ENCODE results near the gene RBPMS2.
A peak's percentile ranks its signal among the peaks of the same experiment; 100 is the strongest.

RBPMS2 gene

DNA sequence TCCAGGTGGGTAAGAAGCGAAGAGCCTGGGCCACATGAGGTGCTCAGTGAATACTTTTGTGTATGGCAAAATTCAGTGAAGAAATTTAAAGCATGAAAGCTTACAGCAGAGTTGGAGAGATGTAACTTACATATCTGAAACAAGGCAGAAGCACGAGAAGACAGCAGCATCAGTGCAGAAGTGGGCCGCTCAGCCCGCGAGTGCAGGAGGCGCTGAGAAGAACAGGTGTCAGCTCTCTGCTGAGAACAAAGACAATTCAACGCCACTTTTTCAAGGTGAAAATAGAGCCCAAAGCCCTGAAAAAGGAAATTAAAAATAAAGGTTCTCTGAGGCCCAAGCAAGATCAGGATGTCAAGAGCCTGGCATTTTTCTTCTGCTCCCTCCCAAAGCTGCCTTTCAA is 58.3 kb downstream of the RBPMS2 start:
- DNase-seq, result no peak

DNA sequence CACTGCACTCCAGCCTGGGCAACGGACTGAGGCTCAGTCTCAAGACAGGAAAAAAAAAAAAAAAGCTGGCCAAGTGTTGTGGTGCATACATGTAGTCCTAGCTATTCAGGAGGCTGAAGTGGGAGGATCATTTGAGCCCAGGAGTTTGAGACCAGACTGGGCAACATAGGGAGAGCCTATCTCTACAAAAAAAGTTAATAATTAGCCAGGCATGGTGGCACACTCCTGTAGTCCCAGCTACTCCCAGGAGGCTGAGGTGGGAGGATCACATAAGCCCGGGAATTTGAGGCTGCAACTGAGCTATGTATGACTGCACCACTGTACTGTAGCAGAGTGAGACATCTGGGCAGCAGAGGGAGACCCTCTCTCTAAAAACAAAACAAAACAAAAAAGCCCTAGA is 58.9 kb downstream of the RBPMS2 start:
- DNase-seq, result no peak

DNA sequence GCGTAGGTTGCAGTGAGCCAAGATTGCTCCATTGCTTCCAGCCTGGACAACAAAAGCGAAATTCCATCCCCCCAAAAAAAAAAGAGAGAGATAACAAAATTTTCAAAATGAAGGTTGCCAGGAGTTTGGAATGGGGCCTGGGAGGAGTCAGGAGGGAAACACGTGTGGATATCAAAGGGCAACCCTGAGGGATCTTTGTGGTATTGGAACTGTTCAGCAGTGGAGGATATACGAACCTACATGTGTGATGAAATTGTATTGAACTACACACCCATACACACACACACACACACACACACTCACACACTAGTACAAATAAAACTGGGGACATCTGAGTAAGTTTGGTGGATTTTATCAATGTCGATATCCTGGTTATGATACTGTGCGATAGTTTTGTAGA is 61.8 kb downstream of the RBPMS2 start:
- no peak for DNase-seq

DNA sequence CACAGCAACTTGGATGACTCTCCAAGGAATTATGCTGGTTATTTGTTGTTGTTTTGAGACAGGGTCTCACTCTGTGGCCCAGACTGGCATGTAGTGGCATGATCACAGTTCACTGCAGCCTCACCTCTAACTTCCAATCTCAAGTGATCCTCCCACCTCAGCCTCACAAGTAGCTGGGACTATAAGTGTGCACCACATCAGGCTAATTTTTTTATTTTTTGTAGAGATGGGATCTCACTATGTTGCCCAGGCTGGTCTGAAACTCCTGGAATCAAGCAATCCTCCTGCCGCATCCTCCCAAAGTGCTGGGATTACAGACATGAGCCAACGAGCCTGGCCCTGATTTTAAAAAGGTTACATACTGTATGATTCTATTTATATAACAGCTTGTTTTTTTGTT is 63.0 kb downstream of the RBPMS2 start:
- DNase-seq, result no peak

DNA sequence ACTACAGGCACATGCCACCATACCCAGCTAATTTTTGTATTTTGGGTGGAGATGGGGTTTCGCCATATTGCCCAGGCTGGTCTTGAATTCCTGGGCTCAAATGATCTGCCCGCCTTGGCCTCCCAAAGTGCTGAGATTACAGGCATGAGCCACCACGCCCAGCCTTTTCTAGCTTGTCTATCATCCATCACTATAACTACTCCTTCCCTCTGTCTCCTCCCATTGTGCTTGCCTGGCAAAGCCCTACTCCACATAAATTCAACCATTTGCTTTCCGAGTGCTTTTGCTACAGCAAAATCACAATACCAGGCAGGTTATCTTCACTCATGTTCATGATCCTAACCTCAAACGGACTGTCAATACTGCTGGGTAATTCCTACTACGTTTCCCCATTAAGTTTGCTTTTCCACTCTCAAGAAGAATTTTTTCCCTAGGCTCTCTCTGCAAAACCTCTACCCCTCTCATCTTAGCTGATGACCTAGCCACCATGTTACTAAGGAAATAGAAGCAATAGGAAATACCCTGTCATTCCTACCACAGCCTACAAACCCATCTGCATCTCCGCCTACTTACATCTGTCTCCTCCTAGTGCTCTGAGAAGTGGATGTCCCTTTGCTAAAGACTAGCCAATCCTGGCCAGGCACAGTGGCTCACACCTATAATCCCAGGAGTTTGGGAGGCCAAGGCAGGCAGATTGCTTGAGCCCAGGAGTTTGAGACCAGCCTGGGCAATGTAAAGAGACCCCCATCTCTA is 64.5 kb downstream of the RBPMS2 start:
- DNase-seq, result no peak

DNA sequence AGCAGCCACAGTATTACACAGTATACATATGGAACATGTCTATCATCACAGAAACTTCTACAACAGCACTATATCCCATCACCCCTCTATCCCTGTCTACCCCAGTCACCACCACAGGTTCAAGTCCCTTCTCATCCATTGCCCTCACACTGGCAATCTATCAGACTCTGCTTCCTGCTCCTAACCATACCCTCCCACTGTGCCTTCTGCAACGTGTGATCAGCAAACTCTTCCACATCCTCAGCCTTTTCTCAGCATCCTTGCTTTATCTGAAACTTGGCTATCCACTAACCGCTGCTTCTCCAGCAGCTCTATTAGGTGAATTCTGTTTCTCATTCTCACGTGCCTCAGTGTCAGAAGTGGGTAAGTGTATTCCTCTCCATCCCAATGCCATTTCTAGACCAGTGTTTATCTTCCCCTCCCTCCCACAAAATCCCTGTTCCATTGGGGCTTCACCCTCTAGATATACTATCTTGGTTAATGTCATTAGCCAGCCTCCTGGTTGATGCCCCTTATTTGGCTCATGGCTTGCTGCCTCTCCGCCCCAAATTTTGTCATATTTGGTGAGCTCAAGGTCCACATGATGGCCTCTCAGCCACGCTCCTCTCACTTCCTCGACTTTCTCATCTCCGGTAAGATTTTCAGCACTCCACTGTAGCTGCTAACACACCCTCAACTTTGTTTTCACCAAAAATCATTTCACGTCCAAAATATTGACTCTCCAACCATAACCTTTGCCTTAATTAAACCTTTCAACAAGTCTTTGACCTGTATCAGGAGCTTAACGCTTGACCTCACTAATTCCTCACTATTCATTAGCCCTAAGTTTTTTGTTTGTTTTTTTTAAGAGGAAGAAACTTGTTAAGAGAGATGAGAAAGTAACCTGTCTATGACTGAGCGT is 69.1 kb downstream of the RBPMS2 start:
- no peak for DNase-seq

DNA sequence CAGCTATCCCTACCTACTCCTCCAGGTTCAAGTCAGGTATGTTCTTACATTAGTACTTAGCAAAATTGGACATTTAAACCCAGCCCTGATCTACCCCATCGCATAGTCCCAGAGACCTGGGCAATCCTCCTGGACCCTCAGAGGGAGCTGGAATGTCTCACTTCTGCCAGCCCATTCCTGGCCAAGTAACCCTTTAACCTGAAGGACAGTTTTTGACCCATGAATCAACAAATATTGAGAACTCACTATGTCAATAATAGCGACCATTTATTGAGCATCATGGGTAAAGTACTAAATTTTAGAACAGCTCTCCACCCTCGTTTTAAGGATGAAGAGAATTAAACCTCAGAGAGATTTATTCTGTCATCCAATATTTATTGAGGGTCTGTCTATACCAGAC is 70.4 kb downstream of the RBPMS2 start:
- no peak for DNase-seq

DNA sequence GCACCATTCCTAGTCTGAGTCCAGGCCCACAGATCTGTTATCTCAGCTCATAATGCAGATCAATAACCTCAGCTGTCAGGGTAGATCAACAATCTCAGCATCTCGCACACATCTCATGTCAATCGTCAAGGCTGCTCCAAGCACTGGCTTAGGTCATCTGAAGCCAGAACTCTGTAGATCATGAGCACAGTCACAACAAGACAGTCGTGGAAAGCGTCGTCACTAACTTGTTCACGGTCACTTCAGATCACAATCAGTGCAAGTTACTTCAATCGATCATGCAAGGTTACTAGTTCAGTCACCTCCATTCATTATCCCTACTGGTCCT is 71.8 kb downstream of the RBPMS2 start:
- DNase-seq, result no peak

DNA sequence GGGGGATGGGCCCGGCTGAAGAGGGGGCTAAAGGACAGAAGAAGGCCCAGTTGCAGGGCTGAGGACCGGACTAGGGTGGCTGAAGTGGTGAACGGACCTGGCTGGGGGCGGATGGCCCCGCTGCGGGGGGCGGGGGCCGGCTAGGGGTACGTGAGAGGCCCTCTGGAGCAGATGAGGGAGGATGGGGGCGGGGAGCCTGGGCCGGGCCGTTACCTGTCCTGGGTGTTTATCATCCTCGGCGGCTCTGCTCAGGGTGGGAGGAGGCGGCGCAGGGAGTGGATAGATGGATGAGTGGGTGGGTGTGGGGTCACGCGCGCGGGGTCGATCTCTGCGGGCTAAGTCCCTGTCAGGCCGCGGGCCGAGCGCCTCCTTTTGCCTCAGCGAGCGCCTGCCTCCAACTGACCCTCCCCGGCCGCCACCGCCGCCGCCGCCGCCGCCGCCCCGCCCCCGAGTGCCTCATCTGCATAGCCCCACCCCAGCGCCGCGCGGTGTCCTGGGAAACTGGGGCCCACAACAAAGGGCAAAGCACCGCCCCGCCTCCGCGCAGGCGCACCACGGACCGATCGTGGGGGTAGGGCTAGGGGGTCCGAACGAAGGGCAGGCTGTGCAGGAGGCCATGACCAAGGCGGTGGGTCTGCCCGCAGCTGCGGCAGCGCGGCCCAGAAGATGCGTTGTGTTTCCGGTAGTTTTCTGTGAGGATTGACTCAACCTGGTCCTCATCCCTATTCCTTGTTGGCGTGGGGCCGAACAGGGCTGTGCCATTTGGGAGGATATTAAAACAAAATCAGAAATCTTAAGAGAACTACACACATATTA is 72.4 kb downstream of the RBPMS2 start:
- DNase-seq, result peak; percentile 96

DNA sequence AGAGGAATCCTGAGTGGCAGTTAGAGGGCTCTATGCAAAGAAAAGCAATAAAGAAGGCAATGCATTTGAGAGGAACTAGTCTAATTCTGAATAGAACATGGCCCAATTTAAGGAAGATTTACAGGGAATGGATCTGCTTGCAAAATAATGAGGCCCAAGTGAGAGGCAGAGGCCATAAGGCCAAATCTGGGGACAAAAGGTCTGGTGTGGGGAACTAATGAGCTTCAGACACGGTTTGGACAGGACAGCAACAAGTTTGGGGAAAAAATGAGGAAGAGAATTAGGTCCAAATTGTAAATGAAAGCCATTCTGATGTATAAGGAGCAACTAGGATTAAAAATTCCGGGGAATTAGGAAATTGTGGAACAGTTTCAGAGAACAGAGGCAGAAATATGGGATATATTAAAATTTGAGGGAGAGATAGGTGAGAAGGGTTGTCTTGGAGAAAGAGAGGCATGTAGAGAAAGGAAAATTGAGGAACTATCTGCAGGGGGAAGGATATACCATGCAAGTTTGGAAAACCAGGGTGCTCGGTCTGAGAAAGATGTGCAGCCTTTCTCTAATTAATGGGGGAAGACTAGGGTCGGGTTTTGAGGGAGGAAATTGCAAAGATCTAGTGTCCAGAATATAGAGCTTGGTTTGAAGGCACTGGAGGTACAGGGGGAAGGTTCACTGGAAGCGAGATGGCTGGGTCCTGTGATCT is 73.8 kb downstream of the RBPMS2 start:
- no peak for DNase-seq

DNA sequence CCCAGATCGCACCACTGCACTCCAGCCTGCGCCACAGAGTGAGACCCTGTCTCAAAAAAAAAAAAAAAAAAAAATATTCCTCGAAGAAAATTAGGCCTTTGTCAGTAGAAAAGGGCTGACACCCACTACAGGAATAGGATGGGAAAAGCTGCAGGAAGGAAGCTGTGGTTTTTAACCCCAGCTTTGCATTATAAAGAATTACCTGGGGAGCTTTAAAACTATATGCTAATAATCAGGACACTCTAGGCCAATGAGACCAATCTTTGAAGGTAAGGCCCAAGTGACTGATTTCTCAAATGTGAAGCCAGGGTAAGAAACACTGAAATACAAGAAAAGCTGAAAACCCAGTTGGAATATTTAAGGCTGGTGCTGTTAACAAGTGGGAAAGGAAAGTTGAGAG is 74.3 kb downstream of the RBPMS2 start:
- no peak for DNase-seq

DNA sequence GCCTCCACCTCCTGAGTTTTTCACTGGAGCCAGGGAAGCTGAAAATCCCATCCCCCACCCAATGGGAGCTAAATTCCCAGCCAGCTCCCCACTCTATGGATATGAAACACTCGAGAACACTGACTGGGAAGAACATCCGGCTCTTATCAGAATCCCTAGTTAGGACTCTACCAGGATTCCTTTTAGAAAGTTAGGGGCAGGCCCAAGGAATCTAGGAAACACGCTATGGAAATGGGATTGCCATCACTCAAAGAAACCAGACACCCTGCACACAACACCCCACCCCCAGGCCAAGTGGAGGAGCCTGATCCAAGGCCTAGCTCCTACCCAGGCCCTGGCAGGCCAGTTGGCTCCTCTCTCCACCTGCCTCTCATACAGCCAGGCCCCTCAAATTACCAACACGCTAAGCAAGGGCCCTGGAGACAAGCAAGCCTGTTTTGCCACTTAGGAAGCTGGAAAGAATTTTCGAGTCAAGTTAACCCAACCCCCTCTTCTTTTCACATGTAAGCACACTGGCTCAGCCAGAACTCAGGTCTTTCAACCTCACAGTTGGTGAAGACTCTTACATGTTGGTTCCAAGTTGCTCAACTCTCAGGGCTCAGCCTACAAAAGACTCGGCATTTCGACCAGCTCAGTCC is 75.5 kb downstream of the RBPMS2 start:
- DNase-seq, result no peak

DNA sequence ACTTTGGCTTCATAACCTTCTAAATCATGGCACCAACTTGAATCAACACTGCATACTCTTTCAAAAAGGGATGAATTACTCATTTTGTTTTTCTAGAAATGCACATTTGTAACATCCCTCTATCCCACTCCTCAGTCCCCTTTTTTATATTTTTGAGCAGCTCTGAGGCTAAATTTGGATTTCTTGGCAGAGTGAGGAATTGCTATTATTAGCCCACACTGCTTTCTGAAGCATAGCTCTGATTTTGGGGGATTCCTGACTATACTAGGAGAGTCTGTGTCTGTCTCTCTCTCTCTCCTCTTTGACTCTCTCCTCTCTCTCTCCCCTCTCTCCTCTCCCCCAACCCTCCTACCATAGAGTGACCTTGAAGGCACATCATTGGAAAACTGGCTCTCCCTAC is 76.6 kb downstream of the RBPMS2 start:
- no peak for DNase-seq

DNA sequence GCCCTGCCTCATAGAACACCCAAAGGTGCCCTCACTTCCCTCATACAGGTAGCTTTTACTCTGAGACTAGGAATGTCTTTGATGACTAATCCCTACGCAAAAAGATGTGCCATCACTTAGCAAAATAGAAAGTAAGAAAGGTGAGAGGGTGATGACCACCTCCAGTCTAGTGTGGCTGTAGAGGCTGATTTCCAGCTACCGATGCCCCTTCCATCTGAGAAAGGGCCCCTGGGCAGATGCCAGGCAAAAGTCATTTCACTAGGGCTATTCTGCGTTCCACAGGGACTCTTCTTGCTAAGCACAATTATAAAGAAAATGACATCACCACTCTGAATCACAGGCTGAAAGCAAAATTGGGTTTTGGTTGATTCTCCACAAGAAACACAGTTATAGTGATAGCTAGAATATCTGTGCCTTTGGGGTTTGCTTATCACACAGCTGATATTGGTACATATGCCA is 77.4 kb downstream of the RBPMS2 start:
- DNase-seq, result peak; percentile 49

DNA sequence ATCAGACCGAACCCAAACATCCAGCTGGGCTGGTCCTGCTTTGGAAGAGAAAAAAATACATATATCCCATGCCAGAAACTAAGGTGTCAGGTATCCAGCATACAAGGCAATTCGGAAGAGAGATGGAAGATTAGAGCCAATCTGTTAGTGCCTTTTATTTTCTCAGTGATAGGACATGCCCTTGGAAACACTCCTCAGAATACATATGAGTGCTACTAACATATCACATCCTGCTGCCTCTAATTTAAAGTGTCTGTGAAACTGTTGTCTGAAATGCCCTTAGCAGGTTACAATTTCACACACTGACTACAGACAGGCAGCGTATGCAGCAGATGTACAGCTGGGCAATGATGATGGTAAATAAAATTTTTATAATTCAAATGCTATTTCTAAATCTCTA is 78.9 kb downstream of the RBPMS2 start:
- DNase-seq, result no peak

DNA sequence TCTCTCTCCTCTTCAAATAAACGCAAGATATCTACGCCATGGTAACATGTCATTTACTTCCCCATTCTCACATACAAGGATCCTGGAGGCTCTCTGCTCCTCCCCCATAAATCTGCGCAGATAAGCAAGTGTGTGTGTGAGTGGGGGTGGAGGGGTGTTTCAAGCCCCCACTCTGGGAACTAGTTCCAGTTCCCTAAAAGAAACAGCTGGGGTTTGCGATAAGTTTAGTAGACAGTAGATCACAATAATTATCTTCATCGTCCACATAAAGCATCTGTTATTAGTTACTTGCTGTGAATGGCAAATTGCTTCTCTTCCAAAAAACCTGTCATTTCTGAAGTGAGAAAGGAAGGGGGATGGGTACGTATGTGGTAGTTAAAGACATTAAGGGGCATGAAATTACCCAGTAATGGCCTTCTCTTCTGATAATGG is 79.8 kb downstream of the RBPMS2 start:
- no peak for DNase-seq

DNA sequence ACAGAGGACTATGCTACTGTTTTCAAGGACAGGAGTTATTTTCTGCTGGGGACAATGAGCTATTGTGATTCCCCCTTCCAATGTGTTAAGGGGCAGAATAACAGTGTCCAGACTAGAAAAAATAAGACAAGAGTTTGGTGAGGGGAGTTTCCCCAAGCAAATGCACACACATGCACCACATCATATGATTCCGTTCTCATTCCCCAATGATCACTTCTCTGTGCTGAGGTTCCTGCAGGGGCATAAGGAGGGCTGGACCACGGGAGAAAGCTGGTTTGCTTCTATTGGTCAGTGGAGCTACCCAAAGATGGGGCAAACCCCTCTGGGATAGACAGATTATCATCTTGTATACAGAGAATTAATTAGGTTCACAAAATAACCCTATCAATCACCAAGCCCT is 80.6 kb downstream of the RBPMS2 start:
- no peak for DNase-seq

DNA sequence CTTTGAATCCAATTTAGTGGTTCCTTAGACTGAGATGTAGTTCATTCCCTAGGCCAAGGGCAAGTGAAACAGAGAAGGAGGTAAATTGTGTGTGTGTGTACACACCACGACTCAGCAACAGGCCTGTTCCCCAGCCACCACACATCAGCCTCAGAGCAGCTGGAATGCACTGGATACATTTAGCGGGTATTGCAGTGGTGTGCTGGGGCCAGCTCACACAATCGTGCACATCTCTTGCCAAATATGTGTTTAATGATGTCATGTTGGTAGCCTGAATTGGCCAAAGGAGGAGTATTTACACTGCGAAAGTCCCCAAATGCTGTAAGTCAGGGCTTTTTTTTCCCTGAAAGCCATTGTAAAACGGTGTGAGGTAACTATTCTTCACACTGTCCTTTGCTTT is 82.3 kb downstream of the RBPMS2 start:
- DNase-seq, result no peak

DNA sequence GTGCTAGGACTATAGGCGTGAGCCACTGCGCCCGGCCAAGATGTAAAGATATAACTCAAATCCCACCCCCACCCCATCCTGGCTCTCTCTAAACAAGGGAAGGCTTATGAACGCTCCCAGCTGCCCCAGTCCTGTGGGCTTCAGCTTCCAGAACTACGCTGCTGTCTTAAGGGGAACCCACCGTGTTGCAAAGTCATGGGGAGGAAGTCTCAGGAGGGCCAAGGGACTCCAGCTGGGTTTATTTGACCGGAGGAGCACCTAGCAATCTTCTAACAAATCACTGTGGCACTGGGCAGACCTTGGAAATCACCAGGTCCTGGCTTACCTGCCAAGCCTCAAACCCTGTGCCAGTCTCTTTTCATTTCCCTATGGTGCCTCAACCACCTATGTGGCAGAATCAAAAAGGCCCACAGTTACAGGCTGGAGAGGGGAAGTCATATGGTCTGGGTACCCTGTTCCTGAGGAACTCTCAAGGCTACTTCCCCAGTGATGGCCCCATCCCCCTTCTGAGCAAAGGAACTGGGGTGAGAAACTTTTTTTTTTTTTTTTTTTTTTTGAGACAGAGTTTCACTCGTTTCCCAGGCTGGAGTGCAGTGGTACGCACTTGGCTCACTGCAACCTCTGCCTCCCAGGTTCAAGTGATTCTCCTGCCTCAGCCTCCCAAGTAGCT is 83.4 kb downstream of the RBPMS2 start:
- no peak for DNase-seq

DNA sequence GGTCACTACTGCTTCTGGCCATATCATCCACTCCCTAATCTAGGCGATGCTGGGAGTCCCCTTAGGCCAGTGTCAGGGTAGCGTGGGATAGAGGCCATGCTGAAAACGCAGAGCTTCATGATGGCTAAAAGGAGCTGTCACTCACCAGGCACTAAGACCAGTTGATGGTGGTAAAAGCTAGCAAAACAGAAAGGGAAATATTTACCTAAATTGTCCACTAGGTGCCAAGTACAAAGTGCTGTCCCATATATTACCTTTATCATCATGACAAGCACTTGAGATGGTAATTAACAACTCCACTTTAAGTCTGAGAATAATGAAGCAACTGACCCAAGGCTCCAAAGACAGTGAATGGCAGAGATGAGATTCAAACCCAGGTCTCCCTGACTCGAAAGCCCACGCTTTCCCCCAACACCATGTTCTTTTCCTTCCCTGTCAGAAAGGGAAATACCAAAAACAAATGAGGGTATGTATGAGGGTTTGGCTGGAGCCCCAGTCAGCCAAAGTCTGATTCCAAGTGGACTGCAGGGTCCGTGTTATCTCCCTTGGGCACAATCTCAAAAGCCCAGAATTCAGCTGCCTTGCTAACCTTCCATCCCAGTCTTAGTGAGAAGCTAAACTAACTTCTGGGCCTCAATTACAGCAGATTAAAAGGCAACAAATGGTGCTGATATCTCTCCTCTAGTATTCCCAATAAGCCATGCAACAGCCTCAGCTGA is 84.7 kb downstream of the RBPMS2 start:
- no peak for DNase-seq

DNA sequence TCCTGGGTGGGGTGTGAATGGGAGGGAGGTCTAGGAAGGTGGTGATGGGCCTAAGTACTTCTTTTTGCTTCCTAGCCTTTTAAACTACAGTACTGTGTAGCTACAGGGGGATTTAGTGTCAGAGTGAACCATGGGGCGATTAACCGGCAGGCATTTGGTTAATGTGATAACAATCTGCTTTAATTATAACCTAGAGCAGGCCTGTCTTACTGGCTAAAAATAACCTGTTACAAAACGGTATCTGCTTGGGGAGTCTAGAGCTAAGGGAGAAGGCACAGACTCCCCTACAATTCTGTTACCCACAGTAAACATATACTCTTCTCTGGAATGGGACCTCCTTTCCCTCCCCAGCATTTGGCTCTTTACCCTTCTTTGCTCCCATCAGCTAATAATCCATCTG is 85.4 kb downstream of the RBPMS2 start:
- DNase-seq, result no peak

Data from activated CD4-positive, alpha-beta T cell treated with anti-CD3 and anti-CD28 coated beads, Interleukin-2, amount 50 U/mL, for 16 hours (primary cell).